Adrenal gland (tissue), 12 donors: ENCODE measurements around the gene KIRREL3. TPM values are rescaled to one million over a fixed set of nuclear protein-coding genes. Genes with fewer than 3 reads are reported as not detected.

Source experiments
- DNase-seq, 7 donors: peaks; one replicate each; pipeline ENCODE4 v3.0.0-alpha.2; 2019 to 2020
- H3K27ac ChIP-seq, 5 donors: fragments of 200-600 bp; sonication (generic) in 4 of 5; 1 replicate in 3 of 5; 2 replicates in 2 of 5; pipeline versions ENCODE4 v1.5.1 to v1.8.0; 2016 to 2020; ENCODE audit warnings: mild to moderate bottlenecking in 1 of 5
- H3K27me3 ChIP-seq: fragments of 200-600 bp; 2 replicates; pipeline ENCODE4 v1.8.0; 2021
- H3K36me3 ChIP-seq, 2 donors: fragments of 200-600 bp; replicated peaks in 1 of 2; 1 replicate in 1 of 2; 2 replicates in 1 of 2; pipeline versions ENCODE4 v1.5.1 to v1.8.0; 2018 to 2022
- H3K4me1 ChIP-seq, 2 donors: fragments of 200-600 bp; replicated peaks in 1 of 2; 1 replicate in 1 of 2; 2 replicates in 1 of 2; pipeline versions ENCODE4 v1.5.1 to v1.8.0; 2018 to 2021
- H3K4me3 ChIP-seq, 4 donors: fragments of 200-600 bp; sonication (generic) in 3 of 4; one replicate each; pipeline ENCODE4 v1.5.1; 2016 to 2018
- H3K9me3 ChIP-seq, 3 donors: fragments of 200-600 bp; sonication (generic) in 1 of 3; replicated peaks in 1 of 3; 1 replicate in 2 of 3; 2 replicates in 1 of 3; pipeline versions ENCODE4 v1.5.1 to v1.8.0; 2016 to 2021
- POLR2A ChIP-seq, 2 donors: fragments of 450-650 bp; IDR thresholded peaks; one replicate each; pipeline ENCODE4 v1.6.1; 2017; ENCODE audit warnings: antibody characterized with exemption in 2 of 2, mild to moderate bottlenecking in 2 of 2, moderate library complexity in 1 of 2
- WGBS, 4 donors: extraction: QIAGEN DNeasy Blood & Tissue Kit in 2 of 4; methylation state at CpG; one replicate each; pipeline versions ENCODE4 v1.1.5 to v1.1.7; 2013 to 2017; 5-methylcytosine and 5-hydroxymethylcytosine counted together
- intact Hi-C, 2 donors: fragments of 100-400 bp; cut with DNase I; formaldehyde crosslinking; loops; one replicate each; pipeline versions ENCODE4 v1.14.1 to v1.15.0; 2022 to 2023
- polyA plus RNA-seq, 3 donors: library from polyadenylated mRNA; stranded (reverse); fragments of 200-250 nt in 2 of 3; fragments of 350-450 nt in 1 of 3; fragmentation: Illumina TruSeq in 1 of 3; extraction: RNeasy Lipid Tissue Mini Kit (QIAGEN cat#74804) in 1 of 3; gene quantifications; one replicate each; pipeline ENCODE4 v1.2.3, GENCODE V29; 2013 to 2014
- total RNA-seq, 9 donors: library from RNA; depleted of rRNA in 4 of 9; stranded (reverse); fragments of >200 nt in 4 of 9; fragments of 120-200 nt in 1 of 9; fragmentation: NEBNext Ultra II Directional in 1 of 9; extraction: Animal tissue kit (Norgen Biotek cat#: 25700) in 1 of 9; gene quantifications; one replicate each; pipeline versions ENCODE4 v1.1.0 to v1.2.4, GENCODE V29; 2013 to 2023
- TF ChIP-seq, protein P1 (sequence below), 6 experiments: fragments of 450-650 bp in 4 of 6; fragments of 200-600 bp in 2 of 6; sonication (generic) in 1 of 6; IDR thresholded peaks; 1 replicate in 5 of 6; 2 replicates in 1 of 6; pipeline versions ENCODE4 v1.5.1 to v1.8.0; 2016 to 2021; ENCODE audit warnings: antibody characterized with exemption in 6 of 6, mild to moderate bottlenecking in 2 of 6, moderate library complexity in 1 of 6
- donor health status: healthy with polysubstance abuse.
- donor health status: Bipolar disorder and iron deficiency.
- donor health status: DM: yes; HTN: yes; CAD: no.
- donor health status: DM: no; HTN: no; CAD: no.
- donor health status: DM: no; HTN: no; CAD: no.
- donor health status: DM: yes; HTN: yes; CAD: no.

Gene KIRREL3
- total and polyA plus RNA-seq, 12 donors = 0.07 to 4.1 (median 0.64) TPM; not detected in 1

DNA sequence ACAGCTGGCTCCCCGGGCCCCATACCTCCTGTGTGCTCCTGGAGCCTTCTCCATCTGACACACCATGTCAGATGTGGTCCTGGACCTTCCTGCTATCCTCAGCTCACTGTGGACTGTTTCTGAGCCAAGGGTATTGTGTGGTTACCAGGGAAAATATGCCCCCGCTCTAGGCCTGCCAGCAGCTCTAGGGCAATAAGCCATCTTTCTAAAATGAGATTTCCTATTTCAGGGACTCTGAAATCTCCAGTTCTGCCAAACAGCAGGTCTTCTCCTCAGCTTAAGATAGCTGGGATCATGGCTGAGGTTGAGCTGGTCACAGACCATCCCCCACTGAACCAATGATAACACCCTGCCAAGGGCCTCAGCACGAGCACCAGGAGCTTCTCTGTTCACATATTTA, 417.5 kb downstream of the KIRREL3 start:
- H3K36me3 ChIP-seq = no peaks in the 10 kb centered on the region
- intact Hi-C loops = no loop called here
- no peak overlapping the region for H3K27ac ChIP-seq
- H3K4me1 ChIP-seq = peaks cover 0 to 12% of the 10 kb centered on the region in 2 donors
- H3K27me3 ChIP-seq = no peaks in the 10 kb centered on the region
- DNase-seq = no peak
- no peak for TF ChIP-seq POLR2A (IDR thresholded peaks at IDR 0.05)
- WGBS, 4 donors = 88 to 96% (median 90%) methylated on average over 3 of the region's 3 CpGs
- no peaks in the 10 kb centered on the region for H3K9me3 ChIP-seq
- no peak overlapping the region for H3K4me3 ChIP-seq

DNA sequence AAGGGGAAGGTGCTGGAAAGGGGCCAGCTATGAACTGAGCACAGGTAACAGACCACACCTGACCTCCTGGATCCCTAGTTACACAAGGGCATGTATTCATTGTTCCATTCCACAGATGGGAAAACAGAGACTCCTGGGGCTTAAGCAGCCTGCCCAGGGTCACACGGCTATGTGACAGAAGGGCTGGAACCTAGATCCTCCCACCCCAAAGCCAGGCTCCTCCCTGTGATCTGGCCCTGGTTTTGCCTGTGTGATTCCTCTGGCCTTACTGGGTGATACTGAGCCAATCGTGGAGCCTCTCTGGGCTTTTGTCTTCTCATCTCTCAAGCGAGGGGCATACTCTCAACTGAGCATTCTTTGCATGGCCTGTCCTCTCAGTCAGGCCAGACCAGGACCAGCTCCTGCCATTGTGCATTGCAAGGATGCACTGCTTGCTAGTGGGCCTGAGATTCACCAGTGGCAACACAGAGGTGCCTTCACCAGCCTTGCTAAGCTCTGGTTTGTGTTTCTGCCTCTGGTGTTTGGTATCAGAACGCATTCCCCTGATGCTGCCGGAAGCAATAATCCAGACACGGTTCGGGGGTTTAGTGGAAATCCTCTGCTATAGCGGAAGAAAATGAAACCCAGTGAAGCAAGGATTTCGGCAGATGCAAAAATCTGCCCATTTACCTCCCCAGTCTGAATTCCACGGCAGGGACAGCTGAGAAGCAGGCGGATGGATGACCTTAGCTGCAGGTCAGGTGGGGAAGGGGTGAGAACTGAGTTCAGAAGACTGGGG, 418.5 kb downstream of the KIRREL3 start:
- intact Hi-C loops = no loop called here
- H3K27ac ChIP-seq = no peak overlapping the region
- no peaks in the 10 kb centered on the region for H3K36me3 ChIP-seq
- no peak overlapping the region for H3K4me3 ChIP-seq
- DNase-seq = no peak
- no peaks in the 10 kb centered on the region for H3K27me3 ChIP-seq
- WGBS, 4 donors = 82 to 93% (median 91%) methylated on average over 11 of the region's 11 CpGs
- no peaks in the 10 kb centered on the region for H3K9me3 ChIP-seq
- no peak for TF ChIP-seq POLR2A (IDR thresholded peaks at IDR 0.05)
- peaks cover 0 to 12% of the 10 kb centered on the region in 2 donors for H3K4me1 ChIP-seq

DNA sequence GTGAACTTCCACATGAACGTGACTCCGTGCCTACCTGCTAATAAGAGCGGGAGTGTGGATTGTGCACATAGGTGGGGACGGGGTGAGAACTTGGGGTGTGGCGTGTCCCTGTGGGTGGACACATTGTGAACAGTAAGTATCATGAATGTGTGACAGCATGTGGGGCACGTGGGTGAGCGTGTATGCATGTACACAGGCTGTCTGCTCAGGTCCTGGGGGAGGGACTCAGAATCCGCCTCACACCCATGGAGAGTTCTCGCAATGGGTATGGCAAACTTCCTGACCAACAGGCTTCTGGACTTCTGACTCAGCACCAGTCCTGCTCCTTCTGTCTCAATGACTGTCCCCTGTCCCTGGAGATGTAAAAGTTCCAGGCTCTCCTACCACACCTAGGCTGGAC, 422.1 kb downstream of the KIRREL3 start:
- H3K4me3 ChIP-seq = no peak overlapping the region
- 77 to 83% (median 81%) methylated on average over 9 of the region's 9 CpGs for WGBS, 4 donors
- H3K9me3 ChIP-seq = no peaks in the 10 kb centered on the region
- H3K27me3 ChIP-seq = no peaks in the 10 kb centered on the region
- intact Hi-C loops = no loop called here
- H3K27ac ChIP-seq = no peak overlapping the region
- H3K4me1 ChIP-seq = no peaks in the 10 kb centered on the region
- TF ChIP-seq POLR2A (IDR thresholded peaks at IDR 0.05) = no peak
- TF ChIP-seq, protein P1, sequence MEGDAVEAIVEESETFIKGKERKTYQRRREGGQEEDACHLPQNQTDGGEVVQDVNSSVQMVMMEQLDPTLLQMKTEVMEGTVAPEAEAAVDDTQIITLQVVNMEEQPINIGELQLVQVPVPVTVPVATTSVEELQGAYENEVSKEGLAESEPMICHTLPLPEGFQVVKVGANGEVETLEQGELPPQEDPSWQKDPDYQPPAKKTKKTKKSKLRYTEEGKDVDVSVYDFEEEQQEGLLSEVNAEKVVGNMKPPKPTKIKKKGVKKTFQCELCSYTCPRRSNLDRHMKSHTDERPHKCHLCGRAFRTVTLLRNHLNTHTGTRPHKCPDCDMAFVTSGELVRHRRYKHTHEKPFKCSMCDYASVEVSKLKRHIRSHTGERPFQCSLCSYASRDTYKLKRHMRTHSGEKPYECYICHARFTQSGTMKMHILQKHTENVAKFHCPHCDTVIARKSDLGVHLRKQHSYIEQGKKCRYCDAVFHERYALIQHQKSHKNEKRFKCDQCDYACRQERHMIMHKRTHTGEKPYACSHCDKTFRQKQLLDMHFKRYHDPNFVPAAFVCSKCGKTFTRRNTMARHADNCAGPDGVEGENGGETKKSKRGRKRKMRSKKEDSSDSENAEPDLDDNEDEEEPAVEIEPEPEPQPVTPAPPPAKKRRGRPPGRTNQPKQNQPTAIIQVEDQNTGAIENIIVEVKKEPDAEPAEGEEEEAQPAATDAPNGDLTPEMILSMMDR (IDR thresholded peaks at IDR 0.05) = no peak
- DNase-seq = no peak
- no peaks in the 10 kb centered on the region for H3K36me3 ChIP-seq

DNA sequence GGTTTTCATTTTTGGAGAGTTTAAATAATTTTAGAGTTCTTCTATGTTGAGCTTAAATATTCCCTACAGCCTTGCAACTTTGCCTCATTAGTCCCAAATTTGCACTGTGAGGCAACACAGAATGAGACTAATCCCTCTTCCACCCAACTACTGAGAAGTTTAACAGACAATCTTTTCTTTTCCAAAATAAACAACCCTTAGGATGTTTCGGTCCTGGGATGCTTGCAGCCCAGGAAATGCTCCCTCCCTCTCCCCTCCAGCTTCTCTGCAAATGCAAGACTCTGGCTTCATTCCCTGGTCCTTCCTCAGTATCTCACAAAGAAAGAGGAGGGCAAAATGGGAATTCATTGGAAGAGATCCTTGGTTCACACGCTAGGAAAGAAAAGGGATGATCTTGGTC, 422.5 kb downstream of the KIRREL3 start:
- no peak for DNase-seq
- intact Hi-C loops = no loop called here
- no peaks in the 10 kb centered on the region for H3K36me3 ChIP-seq
- WGBS, 4 donors = 47 to 59% (median 57%) methylated on average over 2 of the region's 2 CpGs
- no peaks in the 10 kb centered on the region for H3K4me1 ChIP-seq
- H3K27ac ChIP-seq = no peak overlapping the region
- H3K9me3 ChIP-seq = no peaks in the 10 kb centered on the region
- TF ChIP-seq, protein P1 (IDR thresholded peaks at IDR 0.05) = no peak
- no peak for TF ChIP-seq POLR2A (IDR thresholded peaks at IDR 0.05)
- no peaks in the 10 kb centered on the region for H3K27me3 ChIP-seq
- H3K4me3 ChIP-seq = no peak overlapping the region

DNA sequence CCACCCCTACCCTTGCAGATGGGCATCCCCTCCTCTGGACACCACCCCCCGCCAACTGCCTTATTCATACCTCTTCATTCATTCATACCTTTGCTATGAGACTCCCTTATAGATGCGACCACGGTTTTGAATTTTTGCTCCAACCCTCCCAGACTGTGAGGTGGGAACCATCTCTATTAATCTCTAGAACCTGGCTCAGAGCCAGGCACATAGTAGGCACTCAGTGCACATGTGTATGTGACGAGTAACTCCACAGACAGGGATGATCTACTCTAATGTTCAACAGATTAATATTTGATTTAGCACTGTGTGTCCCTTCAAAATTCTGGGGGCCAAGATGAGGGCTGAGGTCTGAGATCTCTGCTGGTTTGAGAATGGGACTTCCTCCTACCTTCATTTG, 424.7 kb downstream of the KIRREL3 start:
- H3K27me3 ChIP-seq = no peaks in the 10 kb centered on the region
- H3K36me3 ChIP-seq = no peaks in the 10 kb centered on the region
- no peaks in the 10 kb centered on the region for H3K4me1 ChIP-seq
- H3K9me3 ChIP-seq = no peaks in the 10 kb centered on the region
- 80 to 90% (median 83%) methylated on average over 4 of the region's 4 CpGs for WGBS, 4 donors
- no peak for TF ChIP-seq POLR2A (IDR thresholded peaks at IDR 0.05)
- TF ChIP-seq, protein P1 (IDR thresholded peaks at IDR 0.05) = no peak
- H3K27ac ChIP-seq = no peak overlapping the region
- intact Hi-C loops = no loop called here
- no peak for DNase-seq
- H3K4me3 ChIP-seq = no peak overlapping the region
